BE2C (cell line): ENCODE measurements around the gene HDGFL2.

Experiments used
- DNase-seq: peaks from one replicate; pipeline ENCODE4 v3.0.0-alpha.2; 2020
- H3K27me3 ChIP-seq: fragments of 250-450 bp; sonication (Bioruptor Pico); 2 replicates; pipeline ENCODE4 v1.5.1; 2020; ENCODE audit warnings: mild to moderate bottlenecking
- H3K36me3 ChIP-seq: fragments of 250-450 bp; sonication (Bioruptor Pico); 2 replicates; pipeline ENCODE4 v1.5.1; 2020; ENCODE audit warnings: mild to moderate bottlenecking
- H3K4me1 ChIP-seq: fragments of 250-450 bp; sonication (Bioruptor Pico); 2 replicates; pipeline ENCODE4 v1.5.1; 2020
- H3K4me3 ChIP-seq: 2 replicates; pipeline ENCODE4 v1.5.1; 2011; ENCODE audit warnings: low read depth, low read length
- H3K9me3 ChIP-seq: fragments of 250-450 bp; sonication (Bioruptor Pico); 2 replicates; pipeline ENCODE4 v1.5.1; 2020
- TF ChIP-seq, protein P1 (sequence below): IDR thresholded peaks from 2 replicates; pipeline ENCODE4 v1.5.1; 2012; ENCODE audit warnings: mild to moderate bottlenecking, low read depth, low read length

HDGFL2 gene

GRCh38 chr19:4436231-4436630, 35.9 kb upstream of the HDGFL2 start:
- H3K36me3 ChIP-seq, result peaks cover 91% of the 10 kb centered on the region
- no peaks in the 10 kb centered on the region for H3K9me3 ChIP-seq
- H3K27me3 ChIP-seq, result no peaks in the 10 kb centered on the region
- no peak overlapping the region for H3K4me3 ChIP-seq
- DNase-seq, result no peak
- H3K4me1 ChIP-seq, result no peaks in the 10 kb centered on the region
- TF ChIP-seq, protein P1, sequence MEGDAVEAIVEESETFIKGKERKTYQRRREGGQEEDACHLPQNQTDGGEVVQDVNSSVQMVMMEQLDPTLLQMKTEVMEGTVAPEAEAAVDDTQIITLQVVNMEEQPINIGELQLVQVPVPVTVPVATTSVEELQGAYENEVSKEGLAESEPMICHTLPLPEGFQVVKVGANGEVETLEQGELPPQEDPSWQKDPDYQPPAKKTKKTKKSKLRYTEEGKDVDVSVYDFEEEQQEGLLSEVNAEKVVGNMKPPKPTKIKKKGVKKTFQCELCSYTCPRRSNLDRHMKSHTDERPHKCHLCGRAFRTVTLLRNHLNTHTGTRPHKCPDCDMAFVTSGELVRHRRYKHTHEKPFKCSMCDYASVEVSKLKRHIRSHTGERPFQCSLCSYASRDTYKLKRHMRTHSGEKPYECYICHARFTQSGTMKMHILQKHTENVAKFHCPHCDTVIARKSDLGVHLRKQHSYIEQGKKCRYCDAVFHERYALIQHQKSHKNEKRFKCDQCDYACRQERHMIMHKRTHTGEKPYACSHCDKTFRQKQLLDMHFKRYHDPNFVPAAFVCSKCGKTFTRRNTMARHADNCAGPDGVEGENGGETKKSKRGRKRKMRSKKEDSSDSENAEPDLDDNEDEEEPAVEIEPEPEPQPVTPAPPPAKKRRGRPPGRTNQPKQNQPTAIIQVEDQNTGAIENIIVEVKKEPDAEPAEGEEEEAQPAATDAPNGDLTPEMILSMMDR, result no peak

DNA sequence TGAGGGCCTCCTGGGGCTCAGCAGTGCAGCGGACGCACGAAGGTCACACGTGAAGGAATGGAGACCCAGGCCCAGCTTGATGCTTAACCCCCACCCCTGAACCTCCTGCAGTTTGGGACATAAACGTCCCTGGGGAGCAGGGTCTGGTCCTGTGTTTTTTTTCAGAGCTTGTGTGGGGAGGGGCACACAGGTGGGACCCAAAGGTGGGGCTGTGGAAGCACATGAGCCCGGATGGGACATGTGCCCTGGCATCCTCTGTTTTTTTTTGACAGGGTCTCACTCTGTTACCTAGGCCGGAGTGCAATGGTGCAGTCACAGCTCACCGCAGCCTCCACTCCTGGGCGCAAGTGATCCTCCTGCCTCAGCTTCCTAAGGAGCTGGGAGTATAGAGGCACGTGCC, 35.0 kb upstream of the HDGFL2 start:
- no peak for DNase-seq
- Histone ChIP-seq H3K9me3 (no peaks in the 10 kb centered on the region), H3K4me1 (no peaks in the 10 kb centered on the region), H3K4me3 (no peak overlapping the region), H3K36me3 (peaks cover 88% of the 10 kb centered on the region), H3K27me3 (no peaks in the 10 kb centered on the region)
- TF ChIP-seq, protein P1, result no peak

DNA sequence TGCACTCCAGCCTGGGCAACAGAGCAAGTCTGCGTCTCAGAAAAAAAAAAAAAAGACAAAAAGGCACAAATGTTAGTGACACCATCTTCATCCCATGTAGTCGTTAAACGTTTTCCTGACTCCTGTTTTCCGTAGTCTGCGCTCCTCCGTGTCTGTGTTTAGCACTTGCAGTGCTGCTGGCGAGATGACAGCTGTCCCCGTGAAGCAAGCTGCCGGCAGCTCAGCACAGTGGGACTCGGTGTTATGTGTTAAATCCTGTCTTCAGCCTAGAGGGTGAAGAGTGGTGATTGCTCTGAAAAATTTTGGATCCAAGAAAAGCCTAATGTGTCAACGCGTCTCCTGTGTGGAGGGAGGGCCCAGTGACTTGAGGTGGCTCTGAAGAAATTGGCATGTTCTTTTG, 32.9 kb upstream of the HDGFL2 start:
- no peaks in the 10 kb centered on the region for H3K9me3 ChIP-seq
- H3K4me1 ChIP-seq, result no peaks in the 10 kb centered on the region
- TF ChIP-seq, protein P1, result no peak
- no peak for DNase-seq
- H3K4me3 ChIP-seq, result no peak overlapping the region
- H3K36me3 ChIP-seq, result peaks cover 75% of the 10 kb centered on the region
- H3K27me3 ChIP-seq, result no peaks in the 10 kb centered on the region

GRCh38 chr19:4441994-4442818, 29.9 kb upstream of the HDGFL2 start:
- DNase-seq, result no peak
- Histone ChIP-seq H3K27me3 (no peaks in the 10 kb centered on the region), H3K4me3 (no peak overlapping the region), H3K36me3 (peaks cover 76% of the 10 kb centered on the region), H3K4me1 (no peaks in the 10 kb centered on the region), H3K9me3 (no peaks in the 10 kb centered on the region)
- TF ChIP-seq, protein P1, result no peak

GRCh38 chr19:4442819-4443146, 29.3 kb upstream of the HDGFL2 start:
- Histone ChIP-seq H3K4me1 (no peaks in the 10 kb centered on the region), H3K9me3 (no peaks in the 10 kb centered on the region), H3K27me3 (no peaks in the 10 kb centered on the region), H3K36me3 (peaks cover 78% of the 10 kb centered on the region), H3K4me3 (no peak overlapping the region)
- TF ChIP-seq, protein P1, result no peak
- DNase-seq, result no peak

DNA sequence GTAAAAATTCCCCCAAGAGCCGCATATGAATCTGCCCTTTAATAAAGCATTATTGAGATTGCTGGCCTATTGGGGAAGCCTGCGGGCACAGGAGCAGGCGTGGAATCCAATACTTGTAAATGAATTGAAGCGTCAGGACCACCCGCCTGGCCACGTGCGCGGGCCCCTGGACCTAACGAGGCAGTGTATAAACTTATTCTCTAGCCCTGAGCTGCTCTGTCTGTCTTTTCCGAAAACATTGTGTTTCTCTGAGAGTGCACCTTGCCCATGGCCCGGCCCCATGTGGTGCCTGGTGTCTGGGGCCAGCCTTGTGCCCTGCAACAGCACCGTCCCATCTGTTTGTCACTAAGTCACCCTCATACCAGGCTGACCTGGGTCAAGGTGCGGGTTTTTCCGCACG, 28.9 kb upstream of the HDGFL2 start:
- TF ChIP-seq, protein P1, result no peak
- H3K4me1 ChIP-seq, result no peaks in the 10 kb centered on the region
- no peak for DNase-seq
- peaks cover 78% of the 10 kb centered on the region for H3K36me3 ChIP-seq
- no peaks in the 10 kb centered on the region for H3K27me3 ChIP-seq
- H3K9me3 ChIP-seq, result no peaks in the 10 kb centered on the region
- no peak overlapping the region for H3K4me3 ChIP-seq
